ENCODE results near the gene ZNF518A.

The ZNF518A gene, protein sequence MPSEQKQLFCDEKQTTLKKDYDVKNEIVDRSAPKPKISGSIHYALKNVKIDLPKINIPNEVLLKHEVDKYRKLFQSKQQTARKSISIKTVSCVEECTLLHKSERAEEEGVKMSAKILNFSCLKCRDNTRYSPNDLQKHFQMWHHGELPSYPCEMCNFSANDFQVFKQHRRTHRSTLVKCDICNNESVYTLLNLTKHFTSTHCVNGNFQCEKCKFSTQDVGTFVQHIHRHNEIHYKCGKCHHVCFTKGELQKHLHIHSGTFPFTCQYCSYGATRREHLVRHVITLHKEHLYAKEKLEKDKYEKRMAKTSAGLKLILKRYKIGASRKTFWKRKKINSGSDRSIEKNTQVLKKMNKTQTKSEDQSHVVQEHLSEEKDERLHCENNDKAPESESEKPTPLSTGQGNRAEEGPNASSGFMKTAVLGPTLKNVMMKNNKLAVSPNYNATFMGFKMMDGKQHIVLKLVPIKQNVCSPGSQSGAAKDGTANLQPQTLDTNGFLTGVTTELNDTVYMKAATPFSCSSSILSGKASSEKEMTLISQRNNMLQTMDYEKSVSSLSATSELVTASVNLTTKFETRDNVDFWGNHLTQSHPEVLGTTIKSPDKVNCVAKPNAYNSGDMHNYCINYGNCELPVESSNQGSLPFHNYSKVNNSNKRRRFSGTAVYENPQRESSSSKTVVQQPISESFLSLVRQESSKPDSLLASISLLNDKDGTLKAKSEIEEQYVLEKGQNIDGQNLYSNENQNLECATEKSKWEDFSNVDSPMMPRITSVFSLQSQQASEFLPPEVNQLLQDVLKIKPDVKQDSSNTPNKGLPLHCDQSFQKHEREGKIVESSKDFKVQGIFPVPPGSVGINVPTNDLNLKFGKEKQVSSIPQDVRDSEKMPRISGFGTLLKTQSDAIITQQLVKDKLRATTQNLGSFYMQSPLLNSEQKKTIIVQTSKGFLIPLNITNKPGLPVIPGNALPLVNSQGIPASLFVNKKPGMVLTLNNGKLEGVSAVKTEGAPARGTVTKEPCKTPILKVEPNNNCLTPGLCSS (N-terminal part only)

DNA sequence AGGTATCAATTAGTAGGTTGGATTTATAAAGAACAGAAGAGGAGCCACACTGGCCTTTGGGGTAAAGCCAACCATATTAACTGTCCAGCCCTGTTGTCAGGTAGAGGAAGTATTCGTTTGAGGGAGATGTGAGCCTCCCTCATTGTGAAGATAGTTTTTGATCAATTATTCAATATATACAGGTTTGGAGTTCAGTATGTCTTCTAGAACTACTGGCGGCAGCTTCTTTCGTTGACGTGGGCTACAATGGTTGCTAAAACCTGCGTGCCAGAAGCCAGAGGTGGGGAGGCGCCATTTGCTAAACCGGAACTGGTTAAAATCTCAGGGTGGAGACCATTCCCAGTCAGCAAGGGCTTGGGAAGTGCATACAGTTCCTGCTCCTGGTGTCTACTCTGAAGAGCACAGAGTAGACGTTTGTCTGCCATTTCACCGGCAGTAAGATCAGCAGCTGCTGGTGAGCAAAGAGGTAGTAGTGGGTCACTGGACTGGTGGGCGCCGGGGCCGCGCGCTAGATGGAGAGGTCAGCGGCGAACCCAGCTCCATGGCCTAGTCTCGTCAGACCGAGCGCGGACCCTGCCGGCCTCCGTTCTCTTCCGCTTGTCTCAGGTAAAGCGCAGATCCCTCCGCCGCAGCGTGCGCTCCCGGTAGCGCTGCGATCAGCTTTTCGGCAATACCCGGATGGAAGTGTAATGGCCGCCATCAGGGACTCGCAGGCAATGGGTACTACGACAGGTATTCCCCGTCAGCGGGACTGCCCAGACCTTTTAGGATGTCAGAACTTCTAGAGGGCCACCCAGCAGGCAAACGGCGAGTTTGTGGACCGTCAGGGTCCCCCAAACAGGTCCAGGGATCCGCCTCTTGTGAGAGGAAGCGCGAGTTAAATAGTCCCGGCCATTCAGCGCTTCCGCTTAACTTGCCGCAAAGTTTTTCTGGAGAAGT, at the start of gene ZNF518A:
Gene ZNF518A (plus strand): TSS at position 911 of the 939 bp plus-strand sequence. CDS start 26,026 bp downstream, outside the sequence.
- peak; percentile 95 for DNase-seq

DNA sequence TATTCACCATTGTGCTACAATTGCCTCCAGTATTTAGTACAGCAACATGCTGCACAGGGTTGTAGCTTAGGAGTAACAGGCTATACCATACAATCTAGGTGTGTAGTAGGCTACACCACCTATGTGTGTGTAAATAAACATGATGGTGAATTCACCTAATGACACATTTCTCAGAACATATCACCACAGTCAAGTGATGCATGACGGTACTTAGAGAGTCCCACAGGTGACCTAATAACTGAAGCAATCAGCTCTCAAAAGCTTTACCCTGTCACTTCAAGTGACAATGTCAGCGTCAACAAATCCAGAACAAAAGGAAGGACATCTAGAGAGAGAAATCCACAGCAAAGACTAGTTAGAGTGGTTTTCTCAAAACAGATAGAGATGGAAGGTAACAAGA, 47.9 kb upstream of the ZNF518A start:
- no peak for DNase-seq

DNA sequence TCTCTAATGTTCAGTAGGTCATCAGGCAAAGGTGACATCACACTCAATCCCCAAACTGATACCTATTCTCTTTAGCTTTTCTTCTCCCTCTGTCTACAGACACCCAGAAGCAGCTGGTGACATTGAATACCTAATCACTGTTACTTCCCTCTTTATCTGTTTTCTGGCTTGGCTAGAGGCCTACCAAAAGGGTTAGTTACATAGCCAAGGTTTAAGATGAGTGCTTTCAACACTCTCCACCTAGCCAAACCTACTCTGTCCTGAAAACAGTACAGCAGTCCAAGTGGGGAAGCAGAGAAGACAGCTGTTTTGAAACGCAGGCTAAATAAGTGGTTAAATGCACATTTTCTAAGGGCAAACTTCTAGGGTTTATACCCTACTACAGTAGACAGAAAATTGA, 47.3 kb upstream of the ZNF518A start:
- no peak for DNase-seq

DNA sequence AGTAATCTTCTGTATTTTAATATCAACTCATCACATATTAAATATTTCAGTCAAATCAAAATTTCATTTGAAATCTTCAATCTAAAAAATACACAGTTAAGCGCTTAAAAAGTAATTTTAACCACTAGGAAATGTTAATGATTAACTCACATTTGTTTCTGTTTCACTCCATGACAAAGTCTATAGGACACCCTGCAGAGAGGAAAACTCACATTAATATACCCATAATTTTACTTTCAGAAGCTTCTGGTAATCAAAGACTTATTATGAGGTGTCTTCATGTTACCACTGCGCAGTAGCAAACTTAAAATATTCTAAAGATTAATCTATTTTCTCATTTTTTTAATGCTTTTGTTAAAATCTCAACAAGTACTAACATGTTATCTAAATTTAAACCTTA, 41.0 kb upstream of the ZNF518A start:
- DNase-seq = no peak

DNA sequence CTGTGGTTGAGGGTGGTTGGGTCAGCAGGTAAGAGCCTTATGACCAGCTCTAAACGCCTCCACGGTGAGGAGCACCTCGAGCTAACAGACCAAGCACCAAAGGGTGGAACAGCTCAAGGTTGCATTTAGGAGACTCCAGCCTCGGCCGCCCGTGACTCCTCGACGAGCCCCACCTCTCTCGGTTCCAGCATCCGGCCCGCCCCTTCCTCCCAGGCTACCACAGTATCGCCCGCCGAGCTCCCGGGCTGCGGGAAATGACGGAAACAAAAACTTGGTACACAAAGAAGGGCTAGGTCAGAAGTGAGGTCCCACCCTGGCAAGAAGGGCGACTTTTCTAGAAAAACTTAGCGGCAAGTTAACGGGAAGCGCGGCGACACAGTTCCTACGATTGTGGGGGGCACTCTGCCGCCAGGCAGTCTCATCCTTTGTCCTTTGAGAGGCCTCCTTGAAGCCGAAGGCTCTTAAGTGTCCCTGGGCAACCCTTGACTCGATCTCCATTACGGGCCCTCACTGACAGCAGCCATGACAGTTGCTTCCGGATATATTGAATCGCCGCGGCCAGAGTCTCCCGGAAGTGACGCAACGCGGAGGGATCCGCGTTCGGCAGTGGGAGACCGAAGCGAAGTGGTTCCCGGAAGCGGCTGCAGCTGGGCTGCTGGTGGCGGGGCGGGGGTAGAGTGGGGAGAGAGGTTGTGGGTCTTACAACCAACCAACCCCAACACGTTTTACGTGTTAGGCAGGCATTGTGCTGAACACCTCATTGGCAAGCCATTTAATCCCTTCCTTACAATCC, 40.2 kb upstream of the ZNF518A start:
- DNase-seq = peak; percentile 93 to 94

DNA sequence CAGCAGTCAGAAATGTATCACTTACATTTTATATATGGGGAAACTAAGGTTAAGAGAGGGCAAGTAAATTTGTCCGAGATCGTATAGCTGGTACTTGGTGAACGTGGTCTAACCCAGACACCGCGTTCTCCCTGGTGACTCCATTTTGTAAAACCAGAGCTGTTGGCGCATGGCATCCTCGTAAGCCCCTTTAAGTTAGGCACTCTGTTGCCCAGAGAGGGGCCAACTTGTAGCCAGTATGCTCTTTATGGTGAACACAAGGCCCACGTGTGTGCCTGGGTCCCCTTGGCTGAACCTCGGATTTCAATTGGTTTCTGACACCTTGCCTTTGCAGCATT, 39.7 kb upstream of the ZNF518A start:
- no peak for DNase-seq

DNA sequence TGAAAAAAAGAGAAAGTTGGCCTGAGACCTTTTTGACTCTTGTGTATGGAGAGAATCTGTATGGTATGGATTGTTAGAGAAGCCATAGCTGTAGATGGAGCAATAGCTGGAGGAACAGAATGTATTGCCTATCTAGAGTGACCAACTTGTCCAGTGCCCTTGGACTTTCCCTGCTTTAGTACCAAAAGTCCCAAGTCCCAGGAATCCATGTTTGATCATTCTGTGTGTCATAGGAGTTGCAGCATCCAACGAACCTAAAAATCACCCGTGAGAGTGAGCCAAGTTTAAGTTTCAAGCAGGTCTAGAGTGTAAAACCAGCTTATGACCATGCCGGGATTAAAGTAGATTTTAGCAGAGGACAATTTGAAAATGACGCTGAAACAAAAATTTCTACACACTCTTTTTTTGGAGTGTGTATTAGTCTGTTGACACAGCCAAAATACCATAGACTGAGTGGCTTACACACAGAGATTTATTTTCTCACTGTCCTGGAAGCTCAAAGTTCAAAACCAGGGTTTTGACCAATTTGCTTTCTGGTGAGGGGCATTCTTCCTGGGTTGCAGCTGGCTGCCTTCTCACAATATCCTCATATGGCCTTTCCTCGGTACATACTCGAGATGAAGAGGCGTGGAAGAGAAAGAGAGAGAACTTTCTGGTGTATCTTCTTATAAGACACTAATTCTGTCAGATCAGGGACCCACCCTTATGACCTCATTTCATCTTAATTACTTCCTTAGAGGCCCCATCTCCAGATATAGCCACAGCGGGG, 36.9 kb upstream of the ZNF518A start:
- no peak for DNase-seq

DNA sequence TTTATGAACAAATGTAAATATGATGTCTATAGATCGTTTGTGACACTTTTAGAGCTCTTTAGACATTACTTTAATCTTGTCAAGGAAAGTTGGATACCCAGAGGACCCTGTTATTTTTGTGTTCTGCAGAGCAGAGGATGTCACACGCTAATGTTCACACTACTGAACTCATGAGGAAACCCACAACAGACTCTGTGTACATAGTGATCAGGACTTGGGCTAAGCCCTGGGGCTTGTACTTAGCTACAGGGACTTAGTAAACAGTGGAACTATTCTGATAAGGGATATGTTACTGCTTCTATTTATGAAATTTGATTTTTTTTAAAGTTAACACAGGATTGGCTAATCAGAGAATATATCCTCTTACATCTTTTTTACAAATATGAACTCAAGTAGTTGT, 36.1 kb upstream of the ZNF518A start:
- no peak for DNase-seq

DNA sequence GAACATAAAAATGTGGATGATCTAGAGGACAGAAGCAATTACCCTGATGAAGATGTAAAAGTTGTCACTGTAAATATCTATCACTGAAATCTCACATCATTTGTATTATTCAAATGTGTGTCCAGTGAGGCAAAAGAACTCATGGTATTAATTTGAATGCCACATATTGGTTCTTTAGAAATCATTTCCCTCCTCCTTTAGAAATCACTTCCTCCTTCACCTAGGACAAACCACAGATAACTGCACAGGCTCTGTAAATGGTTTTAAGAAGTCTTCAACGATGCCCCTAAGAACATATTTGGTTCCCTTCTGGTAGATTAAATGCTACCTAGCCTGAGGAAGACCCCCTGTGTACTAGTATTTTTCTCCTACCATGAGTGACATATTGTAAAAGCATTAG, 33.1 kb upstream of the ZNF518A start:
- DNase-seq = no peak

DNA sequence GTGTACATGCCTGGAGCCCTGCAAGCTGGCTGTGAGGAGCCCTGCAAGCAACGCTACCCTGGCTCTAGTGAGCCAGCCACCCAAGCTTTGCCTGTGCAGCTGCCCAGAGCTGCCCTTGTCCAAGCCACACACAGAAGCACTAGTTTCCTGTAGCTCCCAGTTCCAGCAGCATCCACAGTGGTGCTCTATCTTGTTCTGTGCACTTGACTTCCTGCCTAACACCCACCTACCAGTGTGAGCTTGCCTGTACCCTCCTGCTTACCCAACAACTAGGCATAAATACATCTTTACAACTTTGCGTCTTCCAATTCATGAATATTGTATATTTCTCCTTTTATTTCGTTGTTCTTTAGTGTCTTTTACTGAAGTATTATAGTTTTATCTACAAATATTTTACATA, 32.2 kb upstream of the ZNF518A start:
- no peak for DNase-seq

DNA sequence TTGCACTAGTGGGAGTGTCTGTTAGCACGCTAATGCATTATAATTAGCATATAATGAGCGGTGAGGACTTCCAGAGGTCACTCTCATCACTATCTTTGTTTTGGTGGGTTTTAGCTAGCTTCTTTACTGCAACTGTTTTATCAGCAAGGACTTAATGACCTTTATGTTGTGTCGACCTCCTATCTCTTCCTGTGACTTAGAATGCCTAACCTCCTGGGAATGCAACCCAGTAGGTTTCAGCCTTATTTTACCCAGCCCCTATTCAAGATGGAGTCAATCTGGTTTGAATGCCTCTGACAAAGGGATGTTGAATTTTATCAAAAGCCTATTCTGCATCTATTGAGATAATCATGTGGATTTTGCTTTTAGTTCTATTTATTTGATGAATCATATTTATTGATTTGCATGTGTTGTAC, 22.5 kb upstream of the ZNF518A start:
- DNase-seq = no peak

DNA sequence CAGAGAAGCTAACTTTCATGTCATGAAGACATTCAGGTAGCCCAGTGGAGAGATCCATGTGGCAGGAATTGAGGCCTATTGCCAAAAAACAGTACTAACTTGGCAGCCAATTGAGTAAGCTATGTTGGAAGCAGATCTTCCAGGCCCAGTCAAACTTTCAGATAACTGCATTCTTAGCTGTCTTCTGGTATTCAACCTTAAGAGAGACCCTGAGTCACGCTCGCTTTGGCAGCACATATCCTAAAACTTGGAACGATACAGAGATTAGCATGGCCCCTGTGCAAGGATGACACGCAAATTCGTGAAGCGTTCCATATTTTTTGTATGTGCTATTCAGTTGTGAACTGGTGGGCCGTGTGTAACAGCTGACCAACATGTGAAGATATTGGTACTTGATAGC, 17.6 kb upstream of the ZNF518A start:
- no peak for DNase-seq

DNA sequence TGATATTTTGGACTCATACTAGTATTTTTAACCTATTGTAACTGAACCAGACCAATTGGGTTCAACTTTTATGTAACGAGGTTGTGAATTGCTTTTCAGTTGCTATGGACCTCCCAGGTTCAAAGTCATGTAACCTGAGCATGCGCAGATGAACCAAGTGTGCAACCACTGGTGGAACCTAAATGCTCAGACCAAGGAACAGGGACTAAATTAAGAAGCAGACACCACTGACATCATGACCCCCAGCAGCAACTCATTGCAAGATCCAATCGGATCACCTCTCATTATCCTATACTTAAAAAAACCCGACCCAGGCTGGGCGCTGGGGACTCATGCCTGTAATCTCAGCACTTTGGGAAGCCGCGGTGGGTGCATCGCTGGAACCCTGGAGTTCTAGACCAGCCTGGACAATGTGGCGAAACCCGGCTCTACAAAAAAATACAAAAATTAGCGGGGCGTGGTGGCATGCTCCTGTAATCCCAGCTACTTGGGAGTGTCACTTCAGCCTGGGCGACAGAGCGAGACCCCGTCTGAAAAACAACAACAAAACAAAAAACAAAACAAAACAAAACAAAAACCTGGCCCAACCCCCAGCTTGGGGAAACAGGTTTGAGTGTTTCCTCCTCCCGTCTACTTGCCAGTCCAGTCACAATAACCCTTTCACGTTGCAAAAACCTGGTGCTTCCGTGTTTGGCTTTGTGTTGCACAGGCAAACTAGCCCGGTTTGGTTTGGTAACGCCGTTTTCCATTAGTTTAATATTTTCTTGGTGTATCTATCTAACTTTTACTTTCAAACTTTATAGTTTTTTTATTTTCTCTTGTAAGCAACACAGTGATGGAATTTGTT, 11.3 kb upstream of the ZNF518A start:
- no peak for DNase-seq

DNA sequence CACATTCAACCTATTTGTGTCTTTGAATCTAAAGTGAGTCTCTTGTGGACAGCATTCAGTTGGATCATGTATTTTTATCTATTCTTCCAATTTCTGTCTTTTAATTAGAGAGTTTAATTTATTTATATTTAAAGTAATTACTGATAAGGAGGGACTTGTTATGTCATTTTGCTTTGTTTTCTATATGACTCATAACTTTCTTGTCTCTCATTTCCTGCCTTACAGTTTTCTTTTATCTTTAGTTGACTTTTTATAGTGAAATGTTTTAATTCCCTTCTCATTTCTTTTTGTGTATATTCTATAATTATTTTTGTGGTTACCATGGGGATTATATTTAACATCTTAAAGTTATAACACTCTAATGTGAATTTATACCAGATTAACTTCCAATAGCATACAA, 7.3 kb upstream of the ZNF518A start:
- DNase-seq = no peak

DNA sequence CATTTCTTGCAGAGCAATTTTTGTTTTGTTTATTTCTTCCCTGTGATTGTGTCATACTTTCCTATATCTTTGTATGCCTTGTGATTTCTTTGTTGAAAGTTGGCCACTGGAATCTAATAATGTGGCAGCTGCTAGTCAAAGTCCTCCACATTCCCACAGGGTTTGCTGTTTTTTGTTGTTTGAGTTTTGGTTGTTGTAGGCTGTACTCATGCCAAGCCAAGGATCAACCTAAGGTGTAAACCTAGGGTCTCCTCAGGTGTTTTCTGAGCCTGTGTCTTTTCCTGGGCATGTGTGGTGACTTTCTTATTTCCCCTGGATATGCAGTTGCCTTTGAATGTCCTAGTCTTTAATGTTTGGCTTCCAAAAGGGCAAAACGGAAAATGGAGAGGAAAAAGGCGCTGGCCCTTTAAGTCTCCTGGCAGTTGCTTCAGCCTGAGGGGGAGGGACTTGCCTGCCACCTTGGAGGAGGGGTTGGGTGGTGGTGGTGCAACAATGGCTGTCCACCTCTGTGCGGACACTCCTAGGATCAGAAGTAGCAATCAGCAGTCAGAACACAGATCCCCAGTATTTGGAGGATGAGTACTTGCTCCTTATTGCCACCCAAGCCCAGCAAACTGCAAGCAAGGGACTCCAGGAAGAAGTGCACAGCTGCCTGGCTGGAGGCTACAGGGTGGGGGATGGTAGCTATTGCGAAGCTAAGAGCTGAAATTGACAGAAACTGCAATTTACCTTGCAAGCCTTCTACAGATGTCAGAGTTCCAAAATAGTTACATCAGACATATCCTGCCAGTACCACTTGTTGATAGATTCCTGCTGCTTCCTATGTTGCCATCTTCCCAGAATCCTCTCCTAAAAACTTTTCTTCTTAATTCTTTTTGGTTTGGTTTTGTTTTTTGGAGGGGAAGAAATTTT, 5.6 kb upstream of the ZNF518A start:
- peak; percentile 13 to 55 for DNase-seq

DNA sequence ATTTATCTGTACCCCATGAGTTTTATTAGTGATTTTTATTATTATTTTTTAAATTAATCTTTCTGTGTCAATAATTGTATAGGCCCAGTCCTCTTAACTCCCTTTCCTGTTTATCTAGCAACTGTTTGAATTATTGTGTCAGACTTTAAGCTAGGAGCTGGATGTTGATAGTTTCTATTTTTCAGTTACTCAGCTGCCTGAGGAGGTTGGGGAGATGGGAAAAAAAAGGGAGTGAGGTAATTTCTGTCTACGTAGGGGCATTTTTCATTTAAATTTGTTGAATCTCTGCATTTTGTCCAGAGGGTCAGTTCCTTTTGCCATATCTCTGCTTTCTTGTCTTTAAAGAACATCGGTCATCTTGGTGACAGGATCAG, 5.0 kb upstream of the ZNF518A start:
- DNase-seq = no peak

DNA sequence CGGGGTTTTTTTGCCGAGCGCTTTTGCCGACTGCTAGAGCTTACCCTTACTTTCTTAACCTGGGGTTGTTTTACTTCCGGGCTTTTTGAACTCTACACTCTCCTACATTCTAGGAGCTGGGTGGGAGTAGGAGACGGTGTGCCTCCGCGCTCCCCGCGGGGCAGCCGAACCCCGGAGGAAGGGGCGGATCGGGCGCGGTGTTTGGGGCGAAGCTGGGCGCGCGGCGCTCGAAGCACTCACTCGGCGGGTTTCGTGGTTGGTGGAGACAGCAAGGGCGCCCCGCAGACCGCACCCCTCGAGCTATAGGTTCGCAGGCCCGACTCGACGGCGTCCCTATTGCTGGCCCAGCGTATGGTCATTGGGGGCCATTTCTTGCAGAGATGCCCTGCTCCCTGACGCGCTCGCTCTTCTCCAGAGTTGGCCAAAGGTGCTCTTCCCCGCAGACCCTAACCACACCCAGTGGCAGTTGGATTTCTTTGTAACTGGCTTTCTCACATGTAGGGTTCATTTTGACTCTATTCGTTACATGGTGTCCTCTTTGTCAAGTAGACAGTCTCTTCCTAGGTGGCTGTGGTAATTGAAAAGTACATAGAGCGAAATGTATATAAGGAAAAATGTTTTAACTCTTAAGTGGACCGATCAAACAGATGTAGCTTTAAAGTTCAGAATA, 364 bp downstream of the ZNF518A start:
- DNase-seq = peak; percentile 61 to 70

DNA sequence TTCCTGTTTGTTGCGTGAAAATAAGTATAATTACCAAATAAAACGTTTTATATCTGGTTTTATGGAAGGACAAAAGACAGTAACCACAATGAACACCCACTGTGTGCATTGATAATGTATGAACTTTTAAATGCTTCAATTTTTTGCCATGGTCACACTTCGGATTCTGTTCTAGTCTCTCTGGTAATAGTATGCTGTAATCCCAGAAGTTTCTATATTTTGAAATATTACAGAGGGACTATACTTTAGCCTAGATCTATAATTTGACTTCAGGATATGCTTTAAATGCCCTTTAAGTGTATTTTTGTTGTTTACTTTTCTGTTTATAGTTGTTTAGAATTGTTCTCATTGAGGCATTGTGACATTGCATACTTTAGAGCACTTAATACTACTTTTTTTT, 1.5 kb downstream of the ZNF518A start:
- no peak for DNase-seq
